H9 (cell line): Measurements from ENCODE around the gene ST8SIA2. TPM values are rescaled to one million over a fixed set of nuclear protein-coding genes. Genes with fewer than 3 reads are reported as not detected.

Experiments used
- DNase-seq: peaks from one replicate; pipeline ENCODE4 v3.0.0-alpha.2; 2017
- H2AFZ ChIP-seq: one replicate; pipeline ENCODE4 v1.6.1; 2013; ENCODE audit warnings: mild to moderate bottlenecking, low read length, control low read depth, moderate library complexity
- H2AK5ac ChIP-seq: 2 replicates; pipeline ENCODE4 v1.6.1; 2013; ENCODE audit warnings: low read length, control low read depth, mixed read lengths; ENCODE audit not compliant: insufficient read length
- H2BK120ac ChIP-seq: one replicate; pipeline ENCODE4 v1.6.1; 2013; ENCODE audit warnings: low read depth, mild to moderate bottlenecking, low read length, control low read depth, inconsistent platforms; ENCODE audit not compliant: poor library complexity, severe bottlenecking
- H2BK12ac ChIP-seq: 2 replicates; pipeline ENCODE4 v1.6.1; 2013; ENCODE audit warnings: low read length, control low read depth, mixed read lengths, low read depth; ENCODE audit not compliant: insufficient read length
- H2BK15ac ChIP-seq: 2 replicates; pipeline ENCODE4 v1.6.1; 2013; ENCODE audit warnings: low read depth, low read length, control low read depth
- H2BK20ac ChIP-seq: one replicate; pipeline ENCODE4 v1.6.1; 2013; ENCODE audit warnings: low read depth, mild to moderate bottlenecking, low read length, control low read depth, inconsistent platforms; ENCODE audit not compliant: poor library complexity, severe bottlenecking
- H2BK5ac ChIP-seq: 2 replicates; pipeline ENCODE4 v1.6.1; 2013; ENCODE audit warnings: low read length, control low read depth, mixed read lengths; ENCODE audit not compliant: insufficient read length
- H3K14ac ChIP-seq: 2 replicates; pipeline ENCODE4 v1.6.1; 2013; ENCODE audit warnings: low read length, control low read depth; ENCODE audit not compliant: insufficient read depth
- H3K18ac ChIP-seq: 2 replicates; pipeline ENCODE4 v1.6.1; 2013; ENCODE audit warnings: low read depth, mild to moderate bottlenecking, mixed read lengths, low read length, control low read depth; ENCODE audit not compliant: insufficient read length
- H3K23ac ChIP-seq: 2 replicates; pipeline ENCODE4 v1.6.1; 2013; ENCODE audit warnings: low read length, control low read depth, mixed read lengths, low read depth; ENCODE audit not compliant: insufficient read length
- H3K23me2 ChIP-seq: 2 replicates; pipeline ENCODE4 v1.6.1; 2013; ENCODE audit warnings: low read depth, mild to moderate bottlenecking, mixed read lengths, low read length, control low read depth; ENCODE audit not compliant: insufficient read length, poor library complexity, severe bottlenecking
- H3K27ac ChIP-seq: 2 replicates; pipeline ENCODE4 v1.5.1; 2013; ENCODE audit warnings: low read length, control low read depth, mixed read lengths, low read depth; ENCODE audit not compliant: insufficient read length
- H3K27me3 ChIP-seq: 2 replicates; pipeline ENCODE4 v1.6.1; 2013; ENCODE audit warnings: low read length, control low read depth, inconsistent platforms; ENCODE audit not compliant: insufficient read depth
- H3K4ac ChIP-seq: 2 replicates; pipeline ENCODE4 v1.6.1; 2013; ENCODE audit warnings: low read depth, mild to moderate bottlenecking, control low read depth, inconsistent platforms, low read length, moderate library complexity
- H3K4me1 ChIP-seq: 2 replicates; pipeline ENCODE4 v1.6.1; 2013; ENCODE audit warnings: low read length, control low read depth, inconsistent platforms; ENCODE audit not compliant: insufficient read depth
- H3K4me2 ChIP-seq: 2 replicates; pipeline ENCODE4 v1.6.1; 2013; ENCODE audit warnings: low read length, control low read depth, mixed read lengths; ENCODE audit not compliant: insufficient read length, insufficient read depth
- H3K56ac ChIP-seq: 2 replicates; pipeline ENCODE4 v1.6.1; 2013; ENCODE audit warnings: low read depth, mild to moderate bottlenecking, mixed read lengths, low read length, control low read depth; ENCODE audit not compliant: insufficient read length
- H3K79me1 ChIP-seq: 2 replicates; pipeline ENCODE4 v1.6.1; 2013; ENCODE audit warnings: low read depth, mild to moderate bottlenecking, moderate library complexity, low read length, control low read depth, inconsistent platforms; ENCODE audit not compliant: insufficient read depth, poor library complexity, severe bottlenecking
- H3K79me2 ChIP-seq: 2 replicates; pipeline ENCODE4 v1.6.1; 2013; ENCODE audit warnings: low read length, control low read depth, inconsistent platforms; ENCODE audit not compliant: insufficient read depth
- H3K9ac ChIP-seq: 2 replicates; pipeline ENCODE4 v1.6.1; 2013; ENCODE audit warnings: low read length, control low read depth, mixed read lengths; ENCODE audit not compliant: insufficient read length; ENCODE audit errors: extremely low read depth
- H3K9me3 ChIP-seq: one replicate; pipeline ENCODE4 v1.6.1; 2013; ENCODE audit warnings: low read depth, low read length, inconsistent platforms; ENCODE audit not compliant: control insufficient read depth
- H3T11ph ChIP-seq: one replicate; pipeline ENCODE4 v1.6.1; 2013; ENCODE audit warnings: mild to moderate bottlenecking, low read length, control low read depth, inconsistent platforms
- H4K20me1 ChIP-seq: one replicate; pipeline ENCODE4 v1.6.1; 2013; ENCODE audit not compliant: control insufficient read depth, insufficient read length, insufficient read depth
- H4K5ac ChIP-seq: 2 replicates; pipeline ENCODE4 v1.6.1; 2013; ENCODE audit warnings: low read depth, mild to moderate bottlenecking, mixed read lengths, low read length, control low read depth; ENCODE audit not compliant: insufficient read length
- H4K8ac ChIP-seq: replicated peaks from 2 replicates; pipeline ENCODE4 v1.6.1; 2013; ENCODE audit warnings: low read length, control low read depth, mixed read lengths, low read depth; ENCODE audit not compliant: insufficient read length
- H4K91ac ChIP-seq: 2 replicates; pipeline ENCODE4 v1.6.1; 2013; ENCODE audit warnings: low read depth, mild to moderate bottlenecking, moderate library complexity, mixed read lengths, low read length, control low read depth; ENCODE audit not compliant: insufficient read length
- H3K27ac Mint-ChIP-seq, 3 experiments: 2 replicates in 2 of 3; 3 replicates in 1 of 3; pipeline ENCODE4 v1.8.0; 2020 to 2021; ENCODE audit warnings: mixed read lengths in 3 of 3, mild to moderate bottlenecking in 1 of 3, moderate library complexity in 1 of 3
- H3K27me3 Mint-ChIP-seq: 2 replicates; pipeline ENCODE4 v1.8.0; 2021; ENCODE audit warnings: low read depth, mild to moderate bottlenecking, moderate library complexity, mixed read lengths
- H3K36me3 Mint-ChIP-seq, 3 experiments: 2 replicates in 2 of 3; 3 replicates in 1 of 3; pipeline ENCODE4 v1.8.0; 2020 to 2021; ENCODE audit warnings: low read depth in 3 of 3, mixed read lengths in 3 of 3; ENCODE audit not compliant: insufficient read depth in 1 of 3
- H3K4me1 Mint-ChIP-seq, 2 experiments: 2 replicates each; pipeline ENCODE4 v1.8.0; 2020; ENCODE audit warnings: mixed read lengths in 2 of 2
- H3K4me3 Mint-ChIP-seq, 2 experiments: 2 replicates in 1 of 2; 3 replicates in 1 of 2; pipeline ENCODE4 v1.8.0; 2020 to 2021; ENCODE audit warnings: mild to moderate bottlenecking in 2 of 2, mixed read lengths in 2 of 2, moderate library complexity in 1 of 2
- H3K9me3 Mint-ChIP-seq, 2 experiments: 2 replicates in 1 of 2; 3 replicates in 1 of 2; pipeline ENCODE4 v1.8.0; 2020; ENCODE audit warnings: mild to moderate bottlenecking in 2 of 2, mixed read lengths in 2 of 2, moderate library complexity in 1 of 2
- CTCF ChIP-seq: fragments of 200-600 bp; sonication (generic); conservative IDR thresholded peaks from 3 replicates; pipeline ENCODE4 v1.8.0; 2021; ENCODE audit warnings: antibody characterized with exemption, mild to moderate bottlenecking
- WGBS: extraction: QIAGEN DNeasy Blood & Tissue Kit; methylation state at CpG from one replicate; pipeline ENCODE4 v1.1.7; 2013; ENCODE audit warnings: missing lambda C conversion rate, low lambda C conversion rate, mixed read lengths; ENCODE audit not compliant: insufficient read length; ENCODE audit errors: extremely low coverage; 5-methylcytosine and 5-hydroxymethylcytosine counted together
- total RNA-seq: library from RNA; stranded (reverse); gene quantifications from 2 replicates; pipeline ENCODE4 v1.2.1, GENCODE V29; 2021

Gene ST8SIA2
- total RNA-seq, 1 experiment from 2014 or later, result 1.8 TPM

GRCh38 chr15:92361321-92362000 is 32.2 kb upstream of the ST8SIA2 start:
- Histone ChIP-seq H3K27ac (no peak overlapping the region), H2BK120ac (no peak overlapping the region), H2AK5ac (no peak overlapping the region), H3K4me2 (no peak overlapping the region), H3K23me2 (no peaks in the 10 kb centered on the region), H2AFZ (no peak overlapping the region), H3K79me1 (no peaks in the 10 kb centered on the region), H3K23ac (no peak overlapping the region), H2BK5ac (no peak overlapping the region), H2BK12ac (no peak overlapping the region), H3K9me3 (no peaks in the 10 kb centered on the region), H3K9ac (no peak overlapping the region), H3K4ac (no peak overlapping the region), H3K14ac (no peak overlapping the region), H3K4me1 (no peaks in the 10 kb centered on the region), H3K79me2 (no peaks in the 10 kb centered on the region), H3K27me3 (no peaks in the 10 kb centered on the region), H2BK15ac (no peak overlapping the region), H2BK20ac (no peak overlapping the region), H4K20me1 (no peaks in the 10 kb centered on the region), H3K18ac (no peak overlapping the region), H4K91ac (no peak overlapping the region), H4K5ac (no peak overlapping the region), H4K8ac (no peak overlapping the region), H3K56ac (no peak overlapping the region), H3T11ph (no peak overlapping the region)
- no peak for TF ChIP-seq CTCF
- no peak overlapping the region for H3K4me3 Mint-ChIP-seq
- DNase-seq, result no peak
- no CpG with 5 or more reads among the region's 10 CpGs for WGBS
- H3K27ac Mint-ChIP-seq, result no peak overlapping the region
- H3K36me3 Mint-ChIP-seq, result no peaks in the 10 kb centered on the region
- H3K27me3 Mint-ChIP-seq, result peaks cover 3% of the 10 kb centered on the region
- H3K9me3 Mint-ChIP-seq, result no peaks in the 10 kb centered on the region
- H3K4me1 Mint-ChIP-seq, result peaks cover 10 to 22% of the 10 kb centered on the region in 2 experiments; a peak in 3 of 4 replicates
